Neuronal stem cell (in vitro differentiated cells): ENCODE data around the gene CD99.
"Not testable (repeated sequence)": the region's sequence is repeated elsewhere in the genome, so short reads cannot be mapped to it uniquely, and the experiment has no call there.

Experiments used
- DNase-seq: peaks from one replicate; pipeline ENCODE4 v3.0.0-alpha.2; 2013; ENCODE audit warnings: low spot score
- H2AFZ ChIP-seq: one replicate; pipeline ENCODE4 v1.6.1; 2013; ENCODE audit warnings: mild to moderate bottlenecking, low read length, inconsistent platforms
- H2AK5ac ChIP-seq: 2 replicates; pipeline ENCODE4 v1.6.1; 2013; ENCODE audit warnings: low read depth, mild to moderate bottlenecking, inconsistent platforms, low read length, moderate library complexity, mixed read lengths
- H2BK120ac ChIP-seq: 2 replicates; pipeline ENCODE4 v1.6.1; 2013; ENCODE audit warnings: low read depth, mild to moderate bottlenecking, inconsistent platforms, low read length, moderate library complexity, mixed read lengths
- H2BK12ac ChIP-seq: one replicate; pipeline ENCODE4 v1.6.1; 2013; ENCODE audit warnings: low read length, inconsistent platforms
- H2BK15ac ChIP-seq: 2 replicates; pipeline ENCODE4 v1.6.1; 2013; ENCODE audit warnings: mild to moderate bottlenecking, low read length, inconsistent platforms, mixed read lengths
- H2BK5ac ChIP-seq: one replicate; pipeline ENCODE4 v1.6.1; 2013; ENCODE audit warnings: inconsistent platforms, mild to moderate bottlenecking, low read length, moderate library complexity
- H3K14ac ChIP-seq: one replicate; pipeline ENCODE4 v1.6.1; 2013; ENCODE audit warnings: low read length, inconsistent platforms
- H3K18ac ChIP-seq: 2 replicates; pipeline ENCODE4 v1.6.1; 2013; ENCODE audit warnings: low read length, inconsistent platforms
- H3K23ac ChIP-seq: 2 replicates; pipeline ENCODE4 v1.6.1; 2013; ENCODE audit warnings: low read depth, mild to moderate bottlenecking, mixed read lengths, low read length, inconsistent platforms; ENCODE audit not compliant: poor library complexity
- H3K27ac ChIP-seq: replicated peaks from 3 replicates; pipeline ENCODE4 v1.5.1; 2013; ENCODE audit warnings: low read length, inconsistent platforms
- H3K27me3 ChIP-seq, 3 experiments: 2 replicates each; pipeline ENCODE4 v1.6.1; 2013; ENCODE audit warnings: low read length in 3 of 3, mild to moderate bottlenecking in 2 of 3, inconsistent platforms in 1 of 3, low read depth in 1 of 3, mixed read lengths in 1 of 3, moderate library complexity in 1 of 3; ENCODE audit not compliant: control insufficient read depth in 3 of 3, insufficient read depth in 3 of 3
- H3K36me3 ChIP-seq, 2 donors: replicated peaks in 1 of 2; 2 replicates each; pipeline ENCODE4 v1.6.1; 2013; ENCODE audit warnings: low read length in 2 of 2; ENCODE audit not compliant: control insufficient read depth in 2 of 2, insufficient read depth in 2 of 2
- H3K4ac ChIP-seq: 2 replicates; pipeline ENCODE4 v1.6.1; 2013; ENCODE audit warnings: inconsistent platforms, mild to moderate bottlenecking, low read length, moderate library complexity
- H3K4me1 ChIP-seq, 2 donors: 1 replicate in 1 of 2; 2 replicates in 1 of 2; pipeline ENCODE4 v1.6.1; 2013; ENCODE audit warnings: low read length in 2 of 2, low read depth in 1 of 2; ENCODE audit not compliant: control insufficient read depth in 2 of 2, insufficient read depth in 1 of 2
- H3K4me2 ChIP-seq: one replicate; pipeline ENCODE4 v1.6.1; 2013; ENCODE audit warnings: mild to moderate bottlenecking, low read length, inconsistent platforms; ENCODE audit not compliant: insufficient read depth, poor library complexity, severe bottlenecking
- H3K4me3 ChIP-seq, 2 donors: 2 replicates each; pipeline ENCODE4 v1.5.1; 2013; ENCODE audit warnings: low read length in 2 of 2, mild to moderate bottlenecking in 2 of 2, inconsistent platforms in 1 of 2, moderate library complexity in 1 of 2
- H3K79me1 ChIP-seq: one replicate; pipeline ENCODE4 v1.6.1; 2013; ENCODE audit warnings: low read depth, mild to moderate bottlenecking, inconsistent platforms, low read length, moderate library complexity
- H3K9ac ChIP-seq: one replicate; pipeline ENCODE4 v1.6.1; 2013; ENCODE audit warnings: mild to moderate bottlenecking, low read depth, low read length, inconsistent platforms; ENCODE audit not compliant: poor library complexity
- H3K9me3 ChIP-seq, 2 donors: replicated peaks in 1 of 2; 2 replicates each; pipeline versions ENCODE3 to v1.6.1; 2013; ENCODE audit warnings: low read length in 2 of 2, mild to moderate bottlenecking in 2 of 2, inconsistent platforms in 1 of 2, low read depth in 1 of 2, mixed read lengths in 1 of 2, moderate library complexity in 1 of 2; ENCODE audit not compliant: control insufficient read depth in 2 of 2, insufficient read depth in 1 of 2
- H4K8ac ChIP-seq: one replicate; pipeline ENCODE4 v1.6.1; 2013; ENCODE audit warnings: low read depth, mild to moderate bottlenecking, inconsistent platforms, low read length, moderate library complexity
- H4K91ac ChIP-seq: one replicate; pipeline ENCODE4 v1.6.1; 2013; ENCODE audit warnings: low read length, low read depth, mild to moderate bottlenecking, inconsistent platforms; ENCODE audit not compliant: poor library complexity
- WGBS, 2 donors: extraction: QIAGEN DNeasy Blood & Tissue Kit; methylation state at CpG; one replicate each; pipeline ENCODE4 v1.1.7; 2013; ENCODE audit warnings: missing lambda C conversion rate in 2 of 2, mixed read lengths in 1 of 2; ENCODE audit not compliant: insufficient read length in 2 of 2, insufficient replicate concordance in 1 of 2; ENCODE audit errors: extremely low coverage in 2 of 2; 5-methylcytosine and 5-hydroxymethylcytosine counted together

Gene CD99

DNA sequence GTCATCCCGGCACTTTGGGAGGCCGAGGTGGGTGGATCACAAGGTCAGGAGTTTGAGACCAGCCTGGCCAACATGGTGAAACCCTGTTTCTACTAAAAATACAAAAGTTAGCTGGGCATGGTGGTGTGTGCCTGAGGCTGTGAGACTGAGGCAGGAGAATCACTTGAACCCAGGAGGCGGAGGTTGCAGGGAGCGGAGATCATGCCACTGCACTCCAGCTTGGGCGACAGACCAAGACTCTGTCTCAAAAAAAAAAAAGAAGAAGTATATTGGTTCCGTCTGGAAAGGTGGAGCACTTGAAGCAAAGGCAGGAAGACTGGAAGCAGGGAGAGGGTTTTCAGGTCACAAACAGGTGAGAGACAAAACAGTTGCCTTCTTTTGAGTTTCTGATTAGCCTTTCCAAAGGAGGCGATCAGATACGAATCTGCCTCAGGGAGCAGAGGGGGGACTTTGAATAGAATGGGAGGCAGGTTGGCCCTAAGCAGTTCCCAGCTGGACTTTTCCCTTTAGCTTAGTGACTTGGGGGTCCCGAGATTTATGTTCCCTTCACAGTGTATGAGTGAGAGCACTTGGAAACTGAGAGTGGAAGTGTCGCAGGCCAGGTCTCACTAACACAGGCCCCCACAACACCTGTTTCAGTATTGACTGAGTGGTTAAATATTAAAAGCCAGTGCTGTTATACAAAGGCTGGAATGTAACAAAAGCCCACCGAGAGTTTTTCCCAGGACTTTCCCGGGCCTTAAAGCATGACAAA is 89.6 kb downstream of the CD99 start:
- not testable (repeated sequence) for H3K4ac ChIP-seq, H2BK12ac ChIP-seq, H3K36me3 ChIP-seq, DNase-seq, H3K18ac ChIP-seq, H3K9ac ChIP-seq, H3K9me3 ChIP-seq, H3K23ac ChIP-seq, H2BK15ac ChIP-seq, H2AK5ac ChIP-seq, H3K14ac ChIP-seq, H3K4me3 ChIP-seq, H2BK120ac ChIP-seq, H4K8ac ChIP-seq, H2BK5ac ChIP-seq, H3K79me1 ChIP-seq, H4K91ac ChIP-seq, H3K27me3 ChIP-seq
- Histone ChIP-seq H3K4me2 (peak overlapping the region; percentile 14), H3K27ac (peak overlapping the region; percentile 66), H2AFZ (peak overlapping the region; percentile 54), H3K4me1 (peaks cover 5 to 13% of the 10 kb centered on the region in 2 donors)
- no CpG with 5 or more reads among the region's 12 CpGs for WGBS, 2 donors

DNA sequence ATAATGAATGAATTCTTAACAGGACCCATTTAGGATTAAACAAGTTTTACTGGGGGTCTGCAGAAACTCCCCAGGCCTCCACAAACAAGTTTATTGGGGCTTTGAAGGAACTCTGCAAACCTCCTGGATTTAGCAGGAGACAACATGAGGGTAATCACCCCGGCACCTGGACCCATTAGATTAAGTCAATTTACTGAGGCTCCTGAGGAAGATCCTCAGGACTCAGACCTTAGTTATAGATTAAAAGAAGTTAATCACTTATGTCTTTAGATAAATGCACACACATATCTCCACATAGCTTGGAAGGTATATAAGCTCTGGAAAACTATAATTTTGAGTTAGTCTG is 90.1 kb downstream of the CD99 start:
- no peak overlapping the region for H2BK120ac ChIP-seq
- H3K27ac ChIP-seq, result peak overlapping the region; percentile 66
- H3K9ac ChIP-seq, result no peak overlapping the region
- H3K14ac ChIP-seq, result no peak overlapping the region
- no peak overlapping the region for H2BK12ac ChIP-seq
- H4K91ac ChIP-seq, result no peak overlapping the region
- H3K9me3 ChIP-seq, result no peaks in the 10 kb centered on the region
- H3K18ac ChIP-seq, result no peak overlapping the region
- no peak overlapping the region for H3K23ac ChIP-seq
- DNase-seq, result no peak
- H3K4me2 ChIP-seq, result no peak overlapping the region
- no peaks in the 10 kb centered on the region for H3K36me3 ChIP-seq
- no peaks in the 10 kb centered on the region for H3K27me3 ChIP-seq
- H2AFZ ChIP-seq, result peak overlapping the region; percentile 54
- H3K4me3 ChIP-seq, result no peak overlapping the region
- H2BK15ac ChIP-seq, result no peak overlapping the region
- H2AK5ac ChIP-seq, result no peak overlapping the region
- H2BK5ac ChIP-seq, result no peak overlapping the region
- WGBS, 2 donors, result no CpG with 5 or more reads among the region's 1 CpG
- H3K79me1 ChIP-seq, result no peaks in the 10 kb centered on the region
- H3K4me1 ChIP-seq, result peaks cover 5 to 13% of the 10 kb centered on the region in 2 donors
- H4K8ac ChIP-seq, result no peak overlapping the region
- no peak overlapping the region for H3K4ac ChIP-seq

DNA sequence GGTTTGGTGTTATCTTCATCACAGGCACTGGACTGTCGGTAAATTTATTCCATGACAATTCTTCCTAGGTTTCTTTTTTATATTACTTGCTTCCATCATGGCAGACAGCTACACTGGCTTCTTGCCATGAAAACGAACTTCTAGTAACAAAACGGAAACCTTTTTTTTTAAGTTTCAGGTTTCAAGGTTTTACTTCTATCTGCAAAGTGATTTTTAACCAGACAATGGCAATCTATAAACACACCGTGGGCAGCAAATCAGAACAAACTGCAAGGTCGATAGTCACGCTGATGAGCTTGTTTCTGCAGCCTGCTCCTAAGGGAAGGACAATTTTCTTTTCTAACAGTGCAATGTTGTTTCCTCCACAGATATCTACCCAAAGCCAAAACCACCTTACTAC is 90.6 kb downstream of the CD99 start:
- WGBS, 2 donors, result no CpG with 5 or more reads among the region's 6 CpGs
- no peak overlapping the region for H4K91ac ChIP-seq
- no peak overlapping the region for H4K8ac ChIP-seq
- no peak overlapping the region for H3K9ac ChIP-seq
- H2BK120ac ChIP-seq, result no peak overlapping the region
- H3K4me3 ChIP-seq, result no peak overlapping the region
- no peak overlapping the region for H2BK5ac ChIP-seq
- no peak overlapping the region for H3K23ac ChIP-seq
- H3K79me1 ChIP-seq, result no peaks in the 10 kb centered on the region
- H3K27me3 ChIP-seq, result no peaks in the 10 kb centered on the region
- H3K18ac ChIP-seq, result no peak overlapping the region
- no peak overlapping the region for H3K4ac ChIP-seq
- no peak overlapping the region for H2BK15ac ChIP-seq
- no peak overlapping the region for H2BK12ac ChIP-seq
- no peak overlapping the region for H3K4me2 ChIP-seq
- H3K9me3 ChIP-seq, result no peaks in the 10 kb centered on the region
- no peak overlapping the region for H3K14ac ChIP-seq
- no peak overlapping the region for H2AK5ac ChIP-seq
- H2AFZ ChIP-seq, result peak overlapping the region; percentile 31
- no peak overlapping the region for H3K27ac ChIP-seq
- no peaks in the 10 kb centered on the region for H3K36me3 ChIP-seq
- H3K4me1 ChIP-seq, result peaks cover 5 to 13% of the 10 kb centered on the region in 2 donors
- no peak for DNase-seq

DNA sequence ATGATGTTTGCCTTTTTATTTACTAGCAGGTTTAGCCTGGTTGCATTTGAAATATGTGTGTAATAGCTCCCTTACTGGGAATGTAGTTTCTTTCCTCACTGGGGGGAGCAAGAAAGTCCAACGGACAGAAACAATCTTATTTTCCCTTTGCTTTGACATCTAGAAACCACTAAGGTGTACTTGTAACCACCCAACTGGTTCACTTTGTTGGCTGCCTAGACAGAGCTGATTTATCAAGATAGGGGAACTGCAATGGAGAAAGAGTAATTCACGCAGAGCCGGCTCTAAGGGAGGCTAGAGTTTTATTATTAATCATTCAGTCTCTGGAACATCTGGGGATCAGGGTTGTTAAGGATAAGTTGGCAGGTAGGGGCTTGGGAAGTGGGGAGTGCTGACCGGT is 91.1 kb downstream of the CD99 start:
- H3K9me3 ChIP-seq, result no peaks in the 10 kb centered on the region
- no peak overlapping the region for H3K27ac ChIP-seq
- H3K36me3 ChIP-seq, result no peaks in the 10 kb centered on the region
- H3K79me1 ChIP-seq, result no peaks in the 10 kb centered on the region
- peaks cover 5 to 13% of the 10 kb centered on the region in 2 donors for H3K4me1 ChIP-seq
- no peak overlapping the region for H2BK12ac ChIP-seq
- H3K4me3 ChIP-seq, result no peak overlapping the region
- no peak overlapping the region for H3K23ac ChIP-seq
- peak overlapping the region; percentile 31 for H2AFZ ChIP-seq
- no peak overlapping the region for H3K4me2 ChIP-seq
- H3K14ac ChIP-seq, result no peak overlapping the region
- no peak overlapping the region for H4K8ac ChIP-seq
- H2BK15ac ChIP-seq, result no peak overlapping the region
- no peak overlapping the region for H3K4ac ChIP-seq
- H2BK120ac ChIP-seq, result no peak overlapping the region
- no peak overlapping the region for H3K18ac ChIP-seq
- no peak overlapping the region for H2BK5ac ChIP-seq
- no peak for DNase-seq
- H3K9ac ChIP-seq, result no peak overlapping the region
- no peak overlapping the region for H2AK5ac ChIP-seq
- H3K27me3 ChIP-seq, result no peaks in the 10 kb centered on the region
- no CpG with 5 or more reads among the region's 4 CpGs for WGBS, 2 donors
- no peak overlapping the region for H4K91ac ChIP-seq
